GM21390 (cell line): ENCODE data around the gene C10orf105.

ENCODE experiments used
- ATAC-seq: cut with Tn5 transposase; IDR thresholded peaks from one replicate; pipeline ENCODE4 v1.9.1; 2021; ENCODE audit not compliant: unreplicated experiment

C10orf105 gene, protein sequence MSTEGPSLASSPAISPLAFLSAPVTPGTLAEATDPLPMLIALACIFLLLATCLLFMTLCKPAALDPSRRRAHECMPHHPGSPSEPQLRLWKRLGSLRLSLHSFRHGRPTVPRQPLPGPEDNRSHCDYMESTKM

DNA sequence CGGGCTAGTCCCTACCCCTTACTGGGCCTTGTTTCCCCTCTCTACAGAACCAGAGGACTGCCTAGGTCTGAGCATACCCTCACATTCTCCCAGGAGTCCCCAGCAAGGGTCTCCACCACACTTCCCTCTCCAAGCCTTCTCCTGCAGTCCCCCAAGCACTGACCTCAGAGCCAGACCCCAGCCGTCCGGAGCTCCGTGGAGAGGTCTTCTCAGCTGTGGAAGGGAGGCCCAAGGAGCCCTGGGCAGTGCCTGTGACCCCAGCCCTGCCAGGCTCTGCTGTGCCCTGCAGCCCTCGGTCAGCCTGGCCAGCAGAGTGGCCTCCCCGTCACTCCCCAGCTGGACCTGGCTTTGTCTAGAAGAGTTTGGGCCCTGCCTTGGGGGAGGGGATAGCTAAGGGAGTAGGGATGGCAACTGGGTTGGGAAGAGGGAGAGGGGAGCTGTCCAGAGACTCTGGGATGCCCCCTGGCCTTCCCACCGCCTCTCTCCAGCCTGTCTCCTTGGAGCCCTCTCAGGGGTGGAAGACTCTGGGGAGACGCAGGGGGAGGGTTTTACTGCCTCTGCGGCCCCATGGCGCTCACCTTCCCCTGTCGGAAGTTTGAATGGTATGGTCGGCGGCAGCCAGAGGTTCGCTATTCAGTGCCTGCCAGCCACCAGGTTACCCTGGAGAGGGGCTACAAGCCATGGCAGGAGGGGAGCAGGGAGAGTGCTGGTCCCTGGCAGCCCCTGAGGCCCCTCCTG, at the start of gene C10orf105:
Gene C10orf105 (minus strand): TSS at position 315 of the 738 bp plus-strand sequence. CDS start 3,441 bp downstream, outside the sequence.
- no peak for ATAC-seq

DNA sequence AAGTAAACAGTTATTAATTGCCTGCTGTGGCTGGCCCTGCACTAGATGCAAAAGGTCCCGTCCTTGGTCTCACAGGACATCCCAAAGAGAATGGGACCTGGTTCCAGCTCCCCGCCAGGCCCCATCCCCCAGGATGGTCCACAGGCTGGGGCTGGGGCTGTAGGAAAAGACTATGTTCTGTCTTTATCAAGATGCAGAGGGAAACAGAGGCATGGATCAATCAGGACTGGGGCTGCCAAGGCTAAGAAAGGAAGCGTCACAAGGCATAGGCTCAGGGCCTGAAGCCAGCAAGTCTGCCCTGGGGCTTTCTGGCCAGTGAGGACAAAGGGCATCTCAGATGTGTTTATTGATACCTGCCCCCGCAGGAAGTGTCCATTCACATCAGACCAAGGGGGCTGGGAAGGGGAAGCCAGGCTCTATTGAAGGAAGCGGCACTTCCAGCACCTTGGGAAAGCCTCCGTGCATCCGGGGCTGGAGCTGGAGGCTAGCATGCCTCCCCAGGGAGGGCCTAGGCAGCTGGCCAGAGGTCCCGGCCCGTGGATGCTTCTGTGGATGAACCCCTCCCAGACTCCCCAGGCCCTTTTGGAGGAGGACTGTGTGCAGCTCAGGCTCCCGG, 48.0 kb upstream of the C10orf105 start:
- ATAC-seq = no peak

GRCh38 chr10:71766717-71767419, 47.3 kb upstream of the C10orf105 start:
- no peak for ATAC-seq

DNA sequence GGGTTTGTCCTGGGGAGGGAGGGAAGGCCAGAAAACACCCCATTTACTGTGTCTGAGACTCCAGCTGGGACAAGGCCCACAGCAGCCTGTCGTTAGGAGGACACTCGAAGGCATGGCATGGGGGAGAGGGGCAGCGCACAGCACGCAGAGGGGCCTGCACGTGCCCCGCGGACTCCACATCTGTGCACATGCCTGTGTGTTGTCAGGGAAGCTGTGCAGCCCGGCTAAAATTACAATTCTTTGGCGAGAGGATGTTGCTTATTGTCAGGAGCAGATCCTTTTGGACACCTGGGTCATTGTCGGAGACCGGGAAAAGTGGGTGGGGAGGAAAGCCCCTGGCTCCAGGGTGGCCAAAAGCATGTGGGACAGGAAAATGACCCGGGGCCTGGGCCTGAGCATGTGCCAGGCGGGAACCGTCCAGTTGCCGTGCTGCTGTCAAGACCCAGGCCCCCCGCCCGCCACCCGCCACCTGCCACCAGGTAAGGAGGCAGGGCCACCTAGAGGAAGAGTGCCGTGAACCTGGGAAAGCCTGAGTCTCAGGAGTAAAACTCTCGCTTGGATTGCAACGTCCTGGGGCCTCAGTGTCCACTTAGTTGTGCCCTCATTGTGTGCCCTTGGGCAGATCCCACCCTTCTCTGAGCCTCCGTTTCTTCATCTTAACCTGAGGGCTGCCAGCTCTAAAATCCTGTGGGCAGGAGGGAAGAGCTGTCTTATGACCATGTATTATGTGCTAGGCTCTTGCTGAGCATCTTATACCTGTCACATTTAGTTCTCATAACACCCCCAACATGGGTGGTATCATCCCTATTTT, 46.5 kb upstream of the C10orf105 start:
- no peak for ATAC-seq

DNA sequence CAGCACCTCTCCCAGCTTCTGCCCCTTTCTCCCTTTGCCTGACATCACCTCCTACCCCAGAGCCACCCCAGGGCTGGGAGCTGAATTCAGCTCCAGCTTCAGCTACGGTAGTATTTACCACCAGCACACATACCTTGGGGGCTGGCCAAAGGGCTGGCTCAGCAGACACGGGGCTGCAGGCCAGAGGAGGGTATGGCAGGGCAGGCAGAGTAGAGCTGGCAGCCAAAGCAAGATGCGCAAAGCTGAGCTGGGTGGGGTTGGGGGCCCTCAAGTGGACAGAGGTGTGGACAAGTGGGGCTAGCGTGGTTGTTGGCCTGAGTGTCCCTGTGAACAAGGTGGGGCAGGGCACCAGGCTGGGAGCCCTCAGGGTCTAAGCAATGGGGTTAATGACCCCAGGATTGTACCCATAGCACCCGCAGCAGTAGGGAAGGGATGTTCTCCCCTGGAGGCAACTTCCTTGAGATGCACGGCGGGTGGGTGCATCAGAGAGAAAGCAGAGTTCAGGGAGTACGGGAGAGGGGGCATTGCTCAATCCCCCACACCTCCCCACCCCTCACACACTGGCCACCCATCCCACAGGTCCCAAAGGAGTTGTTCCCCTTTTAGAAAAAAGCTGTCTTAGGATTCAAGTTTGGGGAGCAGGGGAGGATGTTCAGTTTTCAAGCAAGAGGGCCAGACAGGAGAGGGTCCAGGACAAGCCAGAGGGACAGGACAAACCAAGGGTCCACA, 45.8 kb upstream of the C10orf105 start:
- ATAC-seq = no peak

DNA sequence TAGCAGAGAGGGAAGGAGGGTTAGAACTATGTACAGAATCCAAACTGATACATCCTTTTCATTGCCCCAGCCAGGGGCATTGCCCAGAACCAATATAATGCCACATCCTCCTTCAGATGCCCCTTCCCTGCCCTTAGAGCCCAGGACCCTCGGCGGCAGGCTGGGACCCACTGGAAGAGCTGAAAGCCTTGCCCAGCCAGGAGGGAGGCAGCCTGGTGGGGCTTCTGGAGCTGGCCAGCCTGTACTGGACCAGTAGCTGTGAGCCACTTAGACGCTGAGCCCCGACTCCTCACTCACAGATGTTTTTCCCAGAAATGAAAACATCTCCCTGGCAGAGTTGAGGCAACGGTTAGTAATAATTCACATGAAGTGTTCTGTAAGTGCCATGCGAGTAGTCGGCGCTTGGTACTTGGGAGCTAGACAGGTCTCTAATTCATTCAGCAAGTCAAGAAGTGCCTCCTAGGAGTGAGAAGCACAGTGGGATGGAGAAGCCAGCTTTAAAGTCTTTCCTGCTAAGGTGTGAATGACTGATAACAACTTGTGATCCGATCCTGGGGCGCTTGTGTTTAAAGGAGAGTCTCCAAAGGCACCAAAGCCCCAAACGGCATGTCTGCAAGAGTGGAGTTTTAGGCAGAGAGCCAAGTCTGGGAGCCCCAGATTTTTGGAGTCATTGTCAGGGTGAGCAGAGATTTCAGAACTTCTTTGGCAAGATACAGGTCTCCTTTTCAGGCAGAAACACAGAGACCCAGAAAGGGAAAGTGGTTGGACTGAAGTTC, 44.0 kb upstream of the C10orf105 start:
- ATAC-seq = no peak

GRCh38 chr10:71762324-71762723, 42.7 kb upstream of the C10orf105 start:
- ATAC-seq = no peak

GRCh38 chr10:71761541-71762113, 42.0 kb upstream of the C10orf105 start:
- ATAC-seq = no peak

- no peak for ATAC-seq
Observed at GRCh38 chr10:71761105-71761511, 41.5 kb upstream of the C10orf105 start.

DNA sequence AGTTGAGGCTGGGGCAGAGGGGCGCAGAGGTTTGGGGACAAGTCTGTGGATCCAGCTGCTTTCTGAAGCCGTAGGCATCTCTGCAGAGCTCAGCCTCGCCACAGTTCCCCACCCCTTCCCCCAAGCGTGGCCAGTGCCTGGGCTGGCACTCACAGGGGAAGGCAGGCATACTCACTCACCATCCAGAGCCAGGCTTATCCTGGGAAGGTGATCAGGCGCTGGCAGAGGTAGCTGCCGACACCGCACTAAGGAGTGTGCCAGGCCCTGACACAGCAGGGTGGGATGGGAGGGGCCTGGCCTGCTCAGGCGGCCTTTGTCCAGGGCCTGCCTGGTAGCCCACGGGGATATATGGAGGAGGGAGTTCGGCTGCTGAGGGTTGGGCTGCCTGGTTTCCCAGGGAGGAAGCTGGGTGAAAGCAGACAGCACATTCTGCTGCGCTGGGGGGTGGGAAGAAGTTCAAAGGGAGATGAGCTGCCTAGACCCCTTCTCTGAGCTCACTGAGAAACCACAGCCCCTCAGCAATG, 37.9 kb upstream of the C10orf105 start:
- no peak for ATAC-seq

GRCh38 chr10:71756311-71757191, 37.0 kb upstream of the C10orf105 start:
- no peak for ATAC-seq

DNA sequence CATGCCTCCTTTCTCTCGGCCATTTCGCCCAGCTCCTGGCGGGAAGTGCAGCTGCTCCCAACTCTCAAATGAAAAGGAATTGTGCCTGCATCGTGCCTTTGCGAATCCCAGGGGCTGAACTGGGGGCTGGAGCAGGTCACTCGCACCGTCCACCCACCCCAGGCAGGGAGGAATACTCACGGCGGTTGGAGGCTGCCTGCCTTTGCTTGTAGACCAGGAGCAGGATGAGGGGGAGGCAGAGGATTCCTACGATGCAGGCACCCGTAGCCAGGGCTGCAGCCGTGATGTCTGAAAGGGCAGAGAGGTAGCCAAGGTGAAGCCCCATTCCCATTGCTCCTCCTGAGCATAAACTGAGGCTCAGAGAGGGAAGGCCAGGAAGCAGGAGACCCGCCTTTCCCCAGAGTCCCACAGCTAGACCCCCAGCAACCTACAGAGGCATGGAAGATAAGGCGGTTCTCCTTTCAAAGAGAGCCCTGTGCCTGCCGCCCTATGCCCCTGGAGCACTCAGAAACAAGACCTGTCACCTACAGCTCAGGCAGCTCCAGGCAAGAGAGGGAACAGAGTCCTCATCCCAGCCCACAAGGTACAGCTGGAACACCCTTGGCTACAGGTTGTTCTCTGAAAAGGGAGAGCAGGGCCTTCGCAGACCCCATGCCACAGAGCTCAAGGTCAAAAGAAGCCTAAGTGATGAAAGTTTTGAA, 35.8 kb upstream of the C10orf105 start:
- ATAC-seq = no peak

DNA sequence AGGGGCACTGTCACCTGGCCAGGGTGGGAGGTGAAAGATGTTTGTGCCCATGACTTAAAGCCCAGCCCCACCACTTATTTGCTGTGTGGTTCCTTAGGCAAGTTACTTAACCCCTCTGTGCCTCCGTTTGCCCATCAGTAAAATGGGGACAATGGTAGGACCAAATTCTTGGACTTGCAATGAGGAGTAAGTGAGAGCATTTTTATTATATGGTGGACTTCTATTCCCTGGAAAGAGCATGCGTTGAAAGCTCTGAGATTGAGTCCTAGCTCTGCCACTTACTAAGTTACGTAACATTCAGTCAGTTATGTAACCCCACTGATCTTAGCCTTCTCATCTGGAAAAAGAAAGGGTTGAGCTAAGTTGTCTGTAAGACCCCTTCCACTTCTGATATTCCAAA, 35.0 kb upstream of the C10orf105 start:
- no peak for ATAC-seq

DNA sequence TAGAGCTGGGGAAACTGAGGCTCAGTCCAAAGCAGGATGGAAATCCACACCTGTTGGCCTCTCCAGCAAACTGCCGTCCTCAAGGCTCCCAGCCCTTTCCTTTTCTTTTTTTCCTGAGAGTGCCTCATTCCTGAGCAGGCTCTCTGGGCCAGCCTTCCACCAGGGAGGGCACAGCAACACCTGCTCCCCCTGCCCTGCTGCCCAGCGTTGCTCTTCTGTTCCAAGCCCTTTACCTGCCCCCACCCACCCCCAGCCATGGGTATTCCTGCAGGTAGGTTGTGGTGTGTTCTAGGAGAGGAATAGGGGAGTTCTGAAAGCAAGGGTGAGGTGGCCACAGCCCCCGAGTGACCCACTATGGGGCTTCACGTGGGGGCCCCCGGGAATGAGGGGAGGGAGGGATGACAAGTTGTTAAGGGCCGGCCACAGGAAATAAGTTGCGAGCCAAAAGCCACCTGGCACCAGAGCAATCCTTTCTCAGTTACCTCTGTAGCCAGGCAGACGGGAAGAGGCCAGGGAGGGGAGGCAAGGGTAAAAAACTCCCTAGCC, 34.5 kb upstream of the C10orf105 start:
- ATAC-seq = no peak

GRCh38 chr10:71753091-71753959, 33.7 kb upstream of the C10orf105 start:
- no peak for ATAC-seq
